ENCODE results near the gene PRM3. TPM values are rescaled to one million over a fixed set of nuclear protein-coding genes. Genes with fewer than 3 reads are reported as not detected.
A peak's percentile ranks its signal among the peaks of the same experiment; 100 is the strongest.

Gene PRM3
- total and polyA plus RNA-seq, 2 donors (not counting 1 experiment from before 2014, with no cell fraction given), result not detected

GRCh38 chr16:11265124-11265523 lies 8.3 kb downstream of the PRM3 start:
- no peak overlapping the region for H2AFZ ChIP-seq (ENCODE audit: insufficient read depth, low read depth, low read length, poor library complexity, severe bottlenecking)
- no peak for ATAC-seq (ENCODE audit: low read depth)
- H3K27ac Mint-ChIP-seq, result no peak overlapping the region

GRCh38 chr16:11264155-11264832 lies 9.1 kb downstream of the PRM3 start:
- Mint-ChIP-seq H3K9me3 (ENCODE audit: insufficient read depth) (no peaks in the 10 kb centered on the region), H3K27me3 (no peaks in the 10 kb centered on the region), H3K27ac (peak overlapping the region; percentile 27), H3K4me1 (peaks cover 17% of the 10 kb centered on the region), H3K4me3 (no peak overlapping the region)
- DNase-seq (no peak), ATAC-seq (ENCODE audit: low read depth) (peak; percentile 31)
- Histone ChIP-seq H3K4me3 (ENCODE audit: control extremely low read depth in 1 of 5, extremely low read depth in 1 of 5, insufficient read depth in 1 of 5, low read depth in 2 of 5, low read length in 4 of 5) (no peak overlapping the region), H3K27ac (ENCODE audit: low read length in 2 of 2) (no peak overlapping the region), H3K4me2 (replicated peaks; ENCODE audit: low read depth, low read length, poor library complexity, severe bottlenecking) (peak overlapping the region; percentile 20), H3K27me3 (replicated peaks in 1 of 4; ENCODE audit: control extremely low read depth in 1 of 4, control insufficient read depth in 3 of 4, insufficient read depth in 4 of 4, low read length in 3 of 4) (no peaks in the 10 kb centered on the region), H3K36me3 (replicated peaks in 1 of 2; ENCODE audit: control extremely low read depth in 1 of 2, control insufficient read depth in 1 of 2, extremely low read depth in 1 of 2, insufficient read depth in 2 of 2, low read length in 1 of 2) (no peaks in the 10 kb centered on the region), H3K9me3 (ENCODE audit: control extremely low read depth in 1 of 3, control insufficient read depth in 2 of 3, insufficient read depth in 1 of 3, low read length in 2 of 3) (no peaks in the 10 kb centered on the region), H3K9ac (ENCODE audit: low read length) (no peak overlapping the region), H2AFZ (ENCODE audit: insufficient read depth, low read depth, low read length, poor library complexity, severe bottlenecking) (no peak overlapping the region), H3K4me1 (ENCODE audit: control insufficient read depth in 2 of 2, insufficient read depth in 2 of 2, low read length in 2 of 2) (peaks cover 13 to 16% of the 10 kb centered on the region in 2 donors), H4K20me1 (ENCODE audit: control insufficient read depth, insufficient read depth, low read length, poor library complexity, severe bottlenecking) (no peaks in the 10 kb centered on the region), H3K79me2 (ENCODE audit: control insufficient read depth, insufficient read depth, low read length) (no peaks in the 10 kb centered on the region)
- TF ChIP-seq, protein P1, sequence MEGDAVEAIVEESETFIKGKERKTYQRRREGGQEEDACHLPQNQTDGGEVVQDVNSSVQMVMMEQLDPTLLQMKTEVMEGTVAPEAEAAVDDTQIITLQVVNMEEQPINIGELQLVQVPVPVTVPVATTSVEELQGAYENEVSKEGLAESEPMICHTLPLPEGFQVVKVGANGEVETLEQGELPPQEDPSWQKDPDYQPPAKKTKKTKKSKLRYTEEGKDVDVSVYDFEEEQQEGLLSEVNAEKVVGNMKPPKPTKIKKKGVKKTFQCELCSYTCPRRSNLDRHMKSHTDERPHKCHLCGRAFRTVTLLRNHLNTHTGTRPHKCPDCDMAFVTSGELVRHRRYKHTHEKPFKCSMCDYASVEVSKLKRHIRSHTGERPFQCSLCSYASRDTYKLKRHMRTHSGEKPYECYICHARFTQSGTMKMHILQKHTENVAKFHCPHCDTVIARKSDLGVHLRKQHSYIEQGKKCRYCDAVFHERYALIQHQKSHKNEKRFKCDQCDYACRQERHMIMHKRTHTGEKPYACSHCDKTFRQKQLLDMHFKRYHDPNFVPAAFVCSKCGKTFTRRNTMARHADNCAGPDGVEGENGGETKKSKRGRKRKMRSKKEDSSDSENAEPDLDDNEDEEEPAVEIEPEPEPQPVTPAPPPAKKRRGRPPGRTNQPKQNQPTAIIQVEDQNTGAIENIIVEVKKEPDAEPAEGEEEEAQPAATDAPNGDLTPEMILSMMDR (IDR thresholded peaks at IDR 0.05), result no peak
- no peak for TF ChIP-seq EZH2 (IDR thresholded peaks at IDR 0.05; ENCODE audit: borderline replicate concordance, insufficient read depth, low read depth, low read length, poor library complexity, severe bottlenecking)
- WGBS (ENCODE audit: insufficient coverage), result 72% methylated on average over 3 of the region's 9 CpGs
- intact Hi-C loops (cut with micrococcal nuclease), result no loop called here
- ChIA-PET POLR2A (interaction anchor here (1.0 to 1.2 kb wide), 2 partner anchors 9 to 33 kb away, joined by 3 read pairs; no protein-coding TSS in a partner anchor), CTCF (interaction anchor here (0.8 to 1.9 kb wide), 3 partner anchors 33 to 300 kb away, joined by 3 to 7 read pairs (median 6); no protein-coding TSS in a partner anchor)

More at GRCh38 chr16:11265124-11265523, 8.3 kb downstream of the PRM3 start:
- DNase-seq, result no peak
- Histone ChIP-seq H3K4me1 (ENCODE audit: control insufficient read depth in 2 of 2, insufficient read depth in 2 of 2, low read length in 2 of 2) (peaks cover 13 to 14% of the 10 kb centered on the region in 2 donors), H3K27me3 (replicated peaks in 1 of 4; ENCODE audit: control extremely low read depth in 1 of 4, control insufficient read depth in 3 of 4, insufficient read depth in 4 of 4, low read length in 3 of 4) (no peaks in the 10 kb centered on the region), H3K4me2 (replicated peaks; ENCODE audit: low read depth, low read length, poor library complexity, severe bottlenecking) (no peak overlapping the region), H4K20me1 (ENCODE audit: control insufficient read depth, insufficient read depth, low read length, poor library complexity, severe bottlenecking) (no peaks in the 10 kb centered on the region), H3K27ac (ENCODE audit: low read length in 2 of 2) (no peak overlapping the region), H3K9ac (ENCODE audit: low read length) (no peak overlapping the region), H3K79me2 (ENCODE audit: control insufficient read depth, insufficient read depth, low read length) (no peaks in the 10 kb centered on the region), H3K4me3 (ENCODE audit: control extremely low read depth in 1 of 5, extremely low read depth in 1 of 5, insufficient read depth in 1 of 5, low read depth in 2 of 5, low read length in 4 of 5) (no peak overlapping the region), H3K36me3 (replicated peaks in 1 of 2; ENCODE audit: control extremely low read depth in 1 of 2, control insufficient read depth in 1 of 2, extremely low read depth in 1 of 2, insufficient read depth in 2 of 2, low read length in 1 of 2) (no peaks in the 10 kb centered on the region), H3K9me3 (ENCODE audit: control extremely low read depth in 1 of 3, control insufficient read depth in 2 of 3, insufficient read depth in 1 of 3, low read length in 2 of 3) (no peaks in the 10 kb centered on the region)
- intact Hi-C loops (cut with micrococcal nuclease), result no loop called here
- H3K27me3 Mint-ChIP-seq, result no peaks in the 10 kb centered on the region
- H3K4me1 Mint-ChIP-seq, result peaks cover 16% of the 10 kb centered on the region
- H3K4me3 Mint-ChIP-seq, result no peak overlapping the region
- no peaks in the 10 kb centered on the region for H3K9me3 Mint-ChIP-seq (ENCODE audit: insufficient read depth)
- WGBS (ENCODE audit: insufficient coverage), result over 99% methylated on average over 7 of the region's 7 CpGs
- no peak for TF ChIP-seq EZH2 (IDR thresholded peaks at IDR 0.05; ENCODE audit: borderline replicate concordance, insufficient read depth, low read depth, low read length, poor library complexity, severe bottlenecking)
- TF ChIP-seq, protein P1 (IDR thresholded peaks at IDR 0.05), result no peak
- ChIA-PET CTCF (interaction anchor here (1.9 kb wide), 1 partner anchor 91 kb away, joined by 7 read pairs; no protein-coding TSS in a partner anchor), POLR2A (no interaction called here)

Data from B cell (primary cell).